Stimulated activated naive CD4-positive, alpha-beta T cell treated with Interleukin-2 at 50 U/mL for 16 hours (primary cell): Measurements from ENCODE around the gene ARHGAP15.

Experiments used
- DNase-seq: peaks from one replicate; lab custom pipeline; 2025; lab: John Stamatoyannopoulos, UW

The ARHGAP15 gene

DNA sequence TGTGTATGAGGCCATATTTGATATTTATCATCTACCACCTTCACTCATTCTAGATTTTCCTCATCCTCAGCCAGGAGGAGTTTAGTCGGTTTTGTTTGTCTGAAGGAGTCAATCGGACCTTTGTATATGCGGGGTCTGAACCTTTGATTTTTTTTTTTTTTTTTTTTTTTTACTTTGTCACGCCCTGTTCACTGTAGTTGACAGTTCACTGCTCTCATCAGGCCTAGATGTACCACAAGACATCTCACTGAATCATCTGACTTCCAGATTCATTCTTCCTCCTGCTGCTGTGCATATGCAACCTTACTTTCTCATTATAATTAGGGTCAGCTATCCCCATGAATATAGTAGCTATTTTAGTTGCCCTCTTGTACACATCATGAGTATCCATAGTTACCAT, 133.2 kb downstream of the ARHGAP15 start:
- no peak for DNase-seq

GRCh38 chr2:143263066-143263625, 133.9 kb downstream of the ARHGAP15 start:
- no peak for DNase-seq

- no peak for DNase-seq
These were observed 135.6 kb downstream of the ARHGAP15 start for GRCh38 chr2:143264851-143265250.

- no peak for DNase-seq
These were observed 150.5 kb downstream of the ARHGAP15 start for GRCh38 chr2:143279672-143280071.

DNA sequence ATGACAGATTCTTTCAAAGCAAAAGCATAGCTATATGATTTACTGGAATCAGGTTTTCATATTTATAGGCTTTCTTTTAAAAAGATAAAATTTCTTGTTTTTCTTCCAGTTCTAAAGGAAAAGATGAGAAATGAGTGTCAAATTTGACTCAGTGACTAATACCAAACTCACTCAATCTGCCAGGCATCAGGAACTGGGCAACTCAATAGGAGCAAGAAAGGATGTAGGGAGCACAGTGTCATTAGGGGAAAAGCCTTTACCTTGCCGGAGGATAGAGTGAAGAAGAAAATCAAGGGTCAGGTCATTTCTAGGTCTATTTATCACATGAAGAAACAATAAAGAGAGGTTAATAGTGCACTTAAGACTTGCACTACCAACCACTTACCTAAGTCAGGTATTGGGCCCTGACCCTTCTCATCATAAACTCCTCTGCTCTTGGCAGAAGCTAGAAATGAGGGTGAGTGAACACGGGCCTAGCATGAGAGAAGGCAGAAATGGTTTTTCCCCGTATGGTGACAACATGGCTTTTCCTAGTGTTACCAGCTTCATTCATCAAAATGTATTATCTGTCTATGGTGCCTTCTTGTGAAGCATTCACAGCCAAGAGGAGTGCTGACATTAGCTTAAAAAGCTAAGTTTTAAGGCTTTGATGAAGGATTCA, 151.0 kb downstream of the ARHGAP15 start:
- DNase-seq: no peak

DNA sequence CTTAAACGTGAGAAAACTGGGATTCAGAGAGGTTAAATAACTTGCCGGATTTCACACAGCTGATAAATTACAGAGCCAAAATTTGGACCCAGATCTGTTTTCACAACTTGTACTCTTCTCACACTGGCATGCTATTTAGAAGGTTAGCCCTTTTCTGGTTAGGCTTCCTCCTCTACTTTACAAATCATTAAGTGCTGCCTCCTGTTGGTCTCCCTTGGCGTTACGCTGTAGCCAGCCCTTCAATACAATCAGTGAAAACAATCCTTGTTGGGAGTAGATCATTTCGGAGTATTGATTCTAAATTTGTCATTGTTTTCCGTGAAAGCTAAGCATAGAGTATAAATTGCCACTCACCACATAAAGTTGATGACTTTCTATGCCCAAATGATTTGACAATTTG, 153.5 kb downstream of the ARHGAP15 start:
- DNase-seq: no peak

DNA sequence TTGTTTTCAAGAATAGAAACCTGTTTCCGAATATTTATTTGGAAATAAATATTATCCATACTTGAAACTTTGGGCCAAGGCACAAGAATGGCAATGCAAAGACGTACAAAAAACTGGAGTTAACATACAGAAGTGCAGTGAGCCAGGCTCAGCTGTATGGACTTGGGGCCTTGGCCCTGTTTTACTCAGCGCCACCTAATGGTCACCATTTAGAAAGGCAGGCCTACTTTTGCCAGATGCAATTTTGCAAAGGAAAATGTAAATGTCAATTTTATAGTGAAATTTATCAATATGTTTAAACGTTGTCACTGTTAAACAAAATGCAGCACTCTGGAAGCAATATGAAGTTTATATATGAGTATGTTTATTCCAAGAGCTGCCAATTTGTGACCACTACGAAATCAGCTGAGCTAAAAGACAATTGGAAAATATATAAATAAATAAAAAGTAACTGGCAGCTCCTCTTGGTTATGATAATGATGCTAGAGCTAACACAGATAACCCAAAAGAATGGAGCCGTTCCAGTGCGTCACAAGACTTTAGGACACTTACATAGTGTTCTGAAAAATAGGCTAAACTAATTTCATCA, 155.0 kb downstream of the ARHGAP15 start:
- DNase-seq: no peak

GRCh38 chr2:143289025-143289424, 159.8 kb downstream of the ARHGAP15 start:
- DNase-seq: no peak

GRCh38 chr2:143290221-143290620, 161.0 kb downstream of the ARHGAP15 start:
- no peak for DNase-seq

DNA sequence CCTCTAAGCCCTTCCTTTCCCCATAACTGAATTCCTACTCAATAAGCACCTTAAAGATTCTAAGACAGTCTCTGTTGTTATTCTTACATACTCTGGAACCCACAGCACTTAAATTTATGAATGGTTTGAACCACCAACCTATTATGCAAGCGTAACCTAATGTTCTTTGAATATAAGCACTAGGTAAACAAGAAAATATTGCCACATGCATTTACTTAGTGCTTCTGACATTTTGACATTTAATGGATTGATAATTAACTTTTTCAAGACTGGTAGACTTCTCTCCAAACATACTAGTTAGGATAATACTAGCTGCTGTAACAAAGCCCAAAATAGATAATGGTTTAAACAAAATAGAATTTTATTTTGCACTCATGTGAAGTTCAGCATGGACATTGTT, 164.8 kb downstream of the ARHGAP15 start:
- DNase-seq: no peak

GRCh38 chr2:143296089-143296488, 166.9 kb downstream of the ARHGAP15 start:
- DNase-seq: no peak

DNA sequence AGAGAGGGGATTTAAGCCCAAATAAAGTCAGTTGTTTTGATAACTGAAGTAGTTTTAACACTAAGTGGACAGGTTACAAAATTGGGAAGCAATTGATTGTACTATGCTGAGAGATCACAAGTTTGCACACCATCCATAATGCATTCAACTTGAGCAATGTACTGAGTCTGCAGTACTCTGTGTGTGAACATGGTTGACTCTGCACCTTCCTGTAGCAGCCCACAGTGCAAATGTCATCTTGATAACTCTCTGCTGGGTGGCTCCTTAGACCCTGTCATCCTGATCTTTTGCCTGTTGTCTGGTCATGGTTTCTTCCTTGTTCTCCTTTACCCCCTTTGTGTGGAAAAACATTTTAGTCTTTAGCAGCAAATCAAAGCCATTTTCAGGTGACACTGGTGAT, 168.0 kb downstream of the ARHGAP15 start:
- DNase-seq: no peak

DNA sequence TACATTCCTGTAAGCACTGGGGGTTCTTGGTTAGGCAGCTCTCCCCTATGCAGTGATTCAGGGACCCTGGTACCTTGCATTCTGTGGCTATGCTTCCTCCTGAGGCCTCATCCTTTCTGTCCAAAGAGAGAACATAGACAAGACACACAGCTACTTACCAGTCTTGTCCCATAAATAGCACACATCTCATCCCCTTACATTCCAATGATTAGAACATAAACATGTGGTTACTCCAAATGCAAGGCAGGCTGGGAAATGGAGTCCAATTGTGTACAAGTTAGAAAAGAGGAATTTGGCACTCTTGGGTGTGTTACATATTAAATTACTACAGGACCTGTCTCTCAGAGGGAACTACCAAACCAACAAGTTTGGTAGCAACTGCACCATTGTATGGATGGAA, 171.3 kb downstream of the ARHGAP15 start:
- no peak for DNase-seq

DNA sequence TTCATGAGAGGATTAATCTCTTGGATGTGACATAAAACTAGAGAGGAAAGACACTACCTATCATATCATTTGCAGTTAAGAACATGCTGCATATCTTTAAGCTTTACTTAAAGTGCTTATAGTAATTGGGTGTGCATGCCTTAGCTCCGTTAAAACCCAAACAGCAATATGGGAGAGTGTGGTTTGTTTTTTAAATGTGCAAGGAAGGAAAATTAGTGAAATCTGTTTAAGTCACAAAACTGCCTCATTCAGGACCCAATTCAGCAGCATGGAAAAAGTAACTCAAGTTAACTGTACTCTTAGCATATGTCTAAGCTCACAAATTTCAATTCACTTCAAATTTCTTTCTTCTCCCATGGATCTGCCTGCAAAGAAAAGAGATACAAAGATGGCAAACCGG, 182.2 kb downstream of the ARHGAP15 start:
- DNase-seq: no peak

DNA sequence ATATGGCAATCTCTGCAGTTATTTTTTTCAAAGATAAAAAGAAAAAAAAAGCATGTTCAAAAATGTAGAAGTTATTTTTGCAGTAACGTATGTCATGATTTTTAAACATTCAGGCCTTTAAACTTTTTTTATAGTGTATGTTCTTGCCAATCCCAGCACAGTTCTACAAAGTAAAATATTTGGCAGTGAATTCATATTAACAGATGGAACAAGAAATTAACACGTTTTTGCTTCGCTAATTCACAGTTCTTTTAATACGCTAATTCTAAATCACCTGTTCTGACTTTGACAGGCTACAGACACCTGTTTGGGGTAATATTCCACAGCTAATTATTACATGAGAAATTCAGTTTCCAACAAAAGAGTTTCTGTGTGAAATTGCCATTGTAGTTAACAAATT, 183.2 kb downstream of the ARHGAP15 start:
- DNase-seq: no peak

DNA sequence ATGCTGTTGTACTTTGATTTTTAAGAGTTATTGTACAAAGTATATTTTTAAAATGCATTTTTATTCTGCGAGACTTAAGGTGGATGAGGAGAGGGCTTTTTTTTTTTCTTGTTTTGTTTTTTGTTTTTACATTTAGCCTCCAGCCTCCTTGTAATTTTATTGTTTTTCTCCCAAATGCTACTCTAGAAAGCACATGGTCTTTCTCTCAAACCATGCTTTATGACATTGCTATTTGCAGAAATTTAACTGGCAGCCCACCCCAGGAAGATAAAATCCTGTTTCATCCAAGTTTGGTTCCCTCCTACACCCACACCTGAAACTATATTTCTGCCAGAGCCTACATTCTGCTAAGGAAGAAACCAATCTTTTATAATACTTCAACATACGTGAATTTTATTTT, 184.6 kb downstream of the ARHGAP15 start:
- no peak for DNase-seq

DNA sequence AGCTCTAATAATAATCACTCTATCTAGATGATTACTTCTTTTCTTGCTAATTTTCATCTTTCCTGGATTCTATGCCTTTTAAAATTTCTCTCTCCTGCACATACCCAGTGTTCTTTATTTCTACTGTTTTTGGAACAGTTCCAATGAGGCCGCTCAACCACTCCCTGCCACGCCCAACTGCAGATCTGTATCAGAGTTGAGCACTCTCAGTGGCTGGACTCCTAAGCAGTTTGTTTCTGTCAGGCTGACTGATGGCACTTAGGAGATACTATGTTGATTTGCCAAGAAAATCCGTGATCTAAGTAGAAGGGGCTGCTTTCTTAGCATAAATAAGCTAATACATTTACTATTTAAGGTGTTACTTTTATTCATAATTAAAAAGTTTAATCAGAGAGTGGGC, 192.8 kb downstream of the ARHGAP15 start:
- no peak for DNase-seq

GRCh38 chr2:143329288-143329687, 200.1 kb downstream of the ARHGAP15 start:
- no peak for DNase-seq

DNA sequence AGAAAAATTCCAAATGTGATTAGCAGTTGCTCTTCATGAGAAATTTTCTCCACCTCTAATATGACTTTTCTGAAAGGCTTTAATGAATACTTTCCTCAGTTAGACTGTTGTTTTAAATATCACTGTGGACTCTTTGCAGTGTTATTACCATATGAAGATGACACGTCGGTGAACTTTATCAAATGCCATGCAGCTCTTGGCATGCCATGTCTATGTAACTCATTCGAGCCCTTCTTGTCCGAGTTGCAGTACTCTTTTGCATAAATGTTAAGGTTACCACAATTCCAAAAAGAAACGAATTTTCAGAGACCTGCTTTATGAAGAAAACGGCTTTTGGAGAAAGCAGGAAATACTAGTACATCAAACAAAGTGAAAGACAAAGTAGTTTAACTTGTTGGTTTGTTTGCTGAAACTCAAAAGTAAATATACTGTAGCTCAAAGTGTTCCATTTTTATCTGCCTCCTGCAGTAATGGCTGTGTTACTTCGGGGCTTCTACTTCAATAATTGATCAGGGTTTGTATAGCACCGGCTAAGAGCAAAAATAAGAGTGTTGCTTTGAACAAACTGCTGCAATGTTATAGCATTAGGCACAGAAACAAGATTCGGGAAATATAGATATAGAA, 204.1 kb downstream of the ARHGAP15 start:
- DNase-seq: no peak

DNA sequence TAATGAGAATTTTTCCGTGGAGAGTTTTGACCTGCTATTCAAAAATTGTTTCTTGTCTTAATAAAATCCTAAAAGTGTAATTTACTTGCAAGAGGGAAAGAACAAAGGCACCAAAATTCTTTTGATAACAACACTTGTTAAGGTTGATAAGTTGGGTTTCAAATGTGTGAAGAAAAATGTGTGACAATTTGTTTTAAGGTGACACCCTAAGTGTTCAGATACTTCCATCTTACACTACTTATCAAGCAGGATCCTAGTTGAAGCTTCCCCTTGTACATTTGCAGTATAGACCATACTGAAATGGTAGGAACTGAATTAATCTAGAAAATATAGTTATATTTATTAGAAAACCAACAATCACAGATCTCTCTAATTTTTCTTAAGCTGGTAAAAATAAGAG, 204.6 kb downstream of the ARHGAP15 start:
- no peak for DNase-seq

- DNase-seq: no peak
These were observed 205.6 kb downstream of the ARHGAP15 start for GRCh38 chr2:143334837-143335236.

- DNase-seq: no peak
These were observed 207.5 kb downstream of the ARHGAP15 start for GRCh38 chr2:143336719-143337210.

DNA sequence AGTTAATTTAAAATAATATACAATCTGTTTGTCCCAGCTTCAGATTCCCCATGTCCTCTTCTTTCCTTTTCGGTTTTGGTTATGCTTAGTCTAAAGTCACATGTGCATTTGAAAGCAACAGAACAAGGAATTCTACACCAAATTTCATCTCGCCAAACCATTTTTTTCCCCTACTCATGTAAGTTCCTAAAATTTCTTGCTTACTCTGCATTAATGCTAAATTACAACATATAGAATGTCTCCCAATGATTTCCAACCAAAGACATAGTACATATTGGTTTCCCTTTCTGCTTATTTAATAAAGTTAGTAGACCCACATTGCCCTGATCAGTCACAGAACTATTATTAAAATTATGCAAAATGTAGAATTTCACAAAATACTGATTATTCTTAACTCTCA, 212.3 kb downstream of the ARHGAP15 start:
- no peak for DNase-seq
